GM12801 (cell line): Measurements from ENCODE around the gene KCNK15.

Experiments
- TF ChIP-seq, protein P1 (sequence below): IDR thresholded peaks from one replicate; pipeline ENCODE4 v1.5.1; 2011; ENCODE audit warnings: control low read depth; ENCODE audit not compliant: insufficient read length; ENCODE audit errors: extremely low read depth

The KCNK15 gene

DNA sequence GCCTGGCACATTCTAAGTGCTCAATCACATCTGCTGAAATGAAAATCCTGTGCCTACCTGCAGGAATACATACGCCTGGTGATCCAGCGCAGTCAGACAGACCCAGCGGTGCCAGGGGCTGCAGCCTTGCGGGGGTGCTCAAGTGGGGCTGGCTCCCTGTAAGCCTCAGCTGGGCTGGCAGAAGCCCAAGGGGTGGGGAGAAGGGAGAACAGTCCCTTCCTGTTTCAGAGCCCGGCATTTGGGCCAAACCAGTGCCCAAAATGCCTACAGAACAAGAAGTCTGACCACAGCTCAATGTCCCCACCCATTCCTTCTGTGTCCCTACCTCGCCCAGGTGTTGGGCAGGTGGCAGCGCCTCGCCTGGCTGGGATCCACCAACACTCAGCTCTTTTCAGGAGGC lies 22.6 kb downstream of the KCNK15 start:
- TF ChIP-seq, protein P1, sequence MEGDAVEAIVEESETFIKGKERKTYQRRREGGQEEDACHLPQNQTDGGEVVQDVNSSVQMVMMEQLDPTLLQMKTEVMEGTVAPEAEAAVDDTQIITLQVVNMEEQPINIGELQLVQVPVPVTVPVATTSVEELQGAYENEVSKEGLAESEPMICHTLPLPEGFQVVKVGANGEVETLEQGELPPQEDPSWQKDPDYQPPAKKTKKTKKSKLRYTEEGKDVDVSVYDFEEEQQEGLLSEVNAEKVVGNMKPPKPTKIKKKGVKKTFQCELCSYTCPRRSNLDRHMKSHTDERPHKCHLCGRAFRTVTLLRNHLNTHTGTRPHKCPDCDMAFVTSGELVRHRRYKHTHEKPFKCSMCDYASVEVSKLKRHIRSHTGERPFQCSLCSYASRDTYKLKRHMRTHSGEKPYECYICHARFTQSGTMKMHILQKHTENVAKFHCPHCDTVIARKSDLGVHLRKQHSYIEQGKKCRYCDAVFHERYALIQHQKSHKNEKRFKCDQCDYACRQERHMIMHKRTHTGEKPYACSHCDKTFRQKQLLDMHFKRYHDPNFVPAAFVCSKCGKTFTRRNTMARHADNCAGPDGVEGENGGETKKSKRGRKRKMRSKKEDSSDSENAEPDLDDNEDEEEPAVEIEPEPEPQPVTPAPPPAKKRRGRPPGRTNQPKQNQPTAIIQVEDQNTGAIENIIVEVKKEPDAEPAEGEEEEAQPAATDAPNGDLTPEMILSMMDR, result no peak

GRCh38 chr20:44768854-44769480 lies 23.3 kb downstream of the KCNK15 start:
- TF ChIP-seq, protein P1, result no peak

DNA sequence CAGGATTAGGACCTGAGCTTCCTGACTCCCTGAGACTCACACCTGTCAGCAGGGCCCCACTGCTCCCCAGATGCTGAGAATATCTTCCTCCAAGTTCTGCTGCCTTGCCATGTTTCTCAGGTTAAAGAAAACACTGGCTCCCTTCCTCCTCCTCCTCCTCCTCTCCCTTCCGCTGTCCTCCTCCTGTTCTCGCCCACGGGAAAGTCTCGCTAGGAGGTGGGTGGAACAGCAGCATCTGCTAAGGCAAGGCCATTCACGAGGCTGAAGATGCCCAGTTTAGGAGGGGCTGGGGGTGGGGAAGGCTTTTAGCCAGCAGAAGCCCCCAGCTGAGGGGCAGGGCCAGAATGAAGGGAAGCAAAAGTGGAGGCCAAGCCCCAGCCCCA lies 23.8 kb downstream of the KCNK15 start:
- TF ChIP-seq, protein P1, result no peak

DNA sequence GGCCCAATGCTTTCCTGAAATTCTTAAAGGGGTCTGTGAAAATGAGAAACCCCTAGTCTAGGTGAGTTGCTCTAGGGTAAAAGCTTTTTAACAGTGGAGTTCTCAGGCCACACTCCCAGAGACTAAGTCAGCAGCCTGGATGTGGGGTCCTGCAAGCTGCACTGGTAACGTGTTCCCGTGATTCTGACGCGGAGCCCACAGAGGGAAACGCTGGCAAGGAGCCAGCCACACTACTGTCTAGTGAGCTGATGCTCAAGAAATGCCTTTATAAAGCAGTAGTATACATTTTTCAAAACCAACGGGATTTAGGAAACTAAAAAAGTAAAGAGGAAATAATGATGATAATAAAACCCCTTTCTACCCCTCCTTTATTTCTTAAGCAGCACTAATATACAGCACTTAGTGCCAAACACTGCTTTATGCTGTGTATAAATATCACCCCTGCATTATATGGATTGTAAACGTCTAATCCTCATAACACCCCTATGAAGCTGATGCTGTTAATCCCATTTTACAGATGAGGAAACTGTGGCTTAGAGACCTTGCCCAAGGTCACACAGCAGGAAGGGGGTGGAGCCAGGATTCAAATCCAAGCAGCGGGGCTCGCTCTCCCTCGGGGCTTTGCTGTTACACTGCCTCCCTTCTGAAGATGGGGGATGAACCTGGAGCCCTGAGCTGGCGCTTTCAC lies 25.0 kb downstream of the KCNK15 start:
- TF ChIP-seq, protein P1, result no peak

DNA sequence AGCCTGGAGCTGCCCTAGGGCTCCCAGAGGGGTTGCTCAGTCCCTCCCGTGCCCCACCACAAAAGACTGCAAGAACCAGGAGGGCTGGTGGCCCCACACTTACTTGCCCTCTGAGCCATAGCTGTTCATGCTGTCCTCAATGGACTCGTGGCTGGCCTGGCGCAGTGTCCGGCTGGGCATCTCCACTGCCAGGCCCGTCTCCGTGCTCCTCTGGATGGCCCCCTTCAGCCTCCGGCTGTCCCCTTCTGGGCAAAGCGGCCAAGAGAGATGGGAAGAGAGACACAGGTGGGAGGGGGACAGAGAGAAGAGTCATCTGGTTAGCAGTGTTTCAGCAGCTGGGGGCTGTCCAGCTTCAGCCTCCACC lies 25.5 kb downstream of the KCNK15 start:
- TF ChIP-seq, protein P1, result no peak

DNA sequence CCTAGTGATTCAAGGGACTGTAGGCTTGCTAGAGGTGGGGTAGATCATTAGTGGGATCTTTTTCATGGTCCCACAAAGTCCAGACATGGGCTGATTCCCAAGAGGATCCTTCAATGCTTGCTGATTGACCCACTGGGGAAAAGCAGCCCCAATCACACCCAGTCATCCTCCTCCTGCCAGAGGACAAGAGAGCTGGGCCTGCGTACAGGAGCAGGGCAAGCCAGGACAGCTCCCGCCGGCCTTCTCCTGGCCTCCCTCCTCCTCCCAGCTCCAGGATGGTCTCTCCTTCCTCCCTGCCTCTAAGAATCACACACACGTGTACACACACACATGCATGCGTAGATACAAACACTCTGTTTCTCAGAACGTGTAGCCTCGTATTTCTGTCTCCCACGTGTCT lies 27.0 kb downstream of the KCNK15 start:
- TF ChIP-seq, protein P1, result no peak

DNA sequence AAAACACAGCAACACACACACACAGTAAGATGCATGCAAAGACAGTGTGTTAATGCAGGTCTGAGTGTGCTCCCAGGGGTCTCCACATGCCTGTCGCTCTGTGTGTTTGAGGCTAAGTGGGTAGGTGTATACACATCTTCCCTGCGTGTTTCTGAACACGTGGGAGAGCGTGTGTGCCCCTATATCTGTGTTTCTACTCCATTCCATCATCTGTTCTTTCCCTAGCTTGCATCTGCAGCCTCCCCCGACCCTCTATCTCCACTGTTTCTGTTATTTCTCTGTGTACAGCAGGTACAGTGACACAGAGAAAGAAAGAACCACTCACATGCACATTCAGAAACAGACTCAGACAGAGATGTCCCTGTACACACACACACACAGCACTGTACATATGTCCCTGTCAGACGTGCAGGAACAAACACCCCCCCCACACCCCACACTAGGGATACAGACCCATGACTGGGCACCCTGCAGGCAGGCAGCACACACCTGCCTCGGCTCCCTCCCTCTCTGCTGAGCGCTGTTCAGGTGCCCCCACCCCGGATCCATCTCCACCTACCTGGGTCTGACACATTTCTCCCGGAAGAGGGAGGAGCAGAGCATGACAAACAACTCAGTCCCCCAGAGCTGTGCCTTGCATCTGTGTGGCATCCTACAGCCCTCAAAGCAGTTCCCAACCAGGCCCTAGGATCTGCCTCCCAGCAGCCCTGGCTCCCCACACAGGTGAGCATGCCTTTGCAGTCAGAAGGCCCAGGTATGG lies 27.6 kb downstream of the KCNK15 start:
- TF ChIP-seq, protein P1, result no peak
